ENCODE measurements around the gene TRAM2. TPM values are rescaled to one million over a fixed set of nuclear protein-coding genes. Genes with fewer than 3 reads are reported as not detected.
A peak's percentile ranks its signal among the peaks of the same experiment; 100 is the strongest.

TRAM2 gene
- total RNA-seq, 1 experiment from 2014 or later, result 21.2 TPM

- Mint-ChIP-seq H3K36me3 (ENCODE audit: insufficient read depth in 1 of 3, low read depth in 3 of 3) (no peaks in the 10 kb centered on the region; a peak in 1 of 7 replicates), H3K27me3 (ENCODE audit: low read depth) (peaks cover 3% of the 10 kb centered on the region; the same call in 1 of the 2 replicates), H3K4me3 (peak overlapping the region; percentile 79 to 93), H3K4me1 (peaks cover 62 to 64% of the 10 kb centered on the region in 2 experiments), H3K9me3 (no peaks in the 10 kb centered on the region; a peak in 1 of 5 replicates), H3K27ac (no peak overlapping the region)
- Histone ChIP-seq H3K27me3 (ENCODE audit: insufficient read depth, low read length) (no peaks in the 10 kb centered on the region), H3K27ac (ENCODE audit: insufficient read length, low read depth, low read length) (no peak overlapping the region), H4K5ac (ENCODE audit: insufficient read length, low read depth, low read length) (no peak overlapping the region), H3K79me2 (ENCODE audit: insufficient read depth, low read length) (peaks cover 8% of the 10 kb centered on the region; the same call in 1 of the 2 replicates), H4K20me1 (ENCODE audit: control insufficient read depth, insufficient read depth, insufficient read length) (peaks cover 2% of the 10 kb centered on the region), H2BK20ac (ENCODE audit: low read depth, low read length, poor library complexity, severe bottlenecking) (no peak overlapping the region), H3K4me1 (ENCODE audit: insufficient read depth, low read length) (peaks cover 24% of the 10 kb centered on the region), H3K79me1 (ENCODE audit: insufficient read depth, low read depth, low read length, poor library complexity, severe bottlenecking) (peaks cover 8% of the 10 kb centered on the region), H2BK15ac (ENCODE audit: low read depth, low read length) (no peak overlapping the region), H2BK12ac (ENCODE audit: insufficient read length, low read depth, low read length) (no peak overlapping the region), H4K8ac (replicated peaks; ENCODE audit: insufficient read length, low read depth, low read length) (no peak overlapping the region), H2AK5ac (ENCODE audit: insufficient read length, low read length) (no peak overlapping the region), H3K23me2 (ENCODE audit: insufficient read length, low read depth, low read length, poor library complexity, severe bottlenecking) (peaks cover 12% of the 10 kb centered on the region), H3K9me3 (ENCODE audit: control insufficient read depth, low read depth, low read length) (no peaks in the 10 kb centered on the region), H3K4me2 (ENCODE audit: insufficient read depth, insufficient read length, low read length) (no peak overlapping the region), H3K14ac (ENCODE audit: insufficient read depth, low read length) (no peak overlapping the region), H3T11ph (ENCODE audit: low read length) (no peak overlapping the region), H2AFZ (ENCODE audit: low read length) (no peak overlapping the region), H3K56ac (ENCODE audit: insufficient read length, low read depth, low read length) (no peak overlapping the region), H2BK5ac (ENCODE audit: insufficient read length, low read length) (no peak overlapping the region), H3K4ac (ENCODE audit: low read depth, low read length) (no peak overlapping the region), H3K18ac (ENCODE audit: insufficient read length, low read depth, low read length) (no peak overlapping the region), H4K91ac (ENCODE audit: insufficient read length, low read depth, low read length) (no peak overlapping the region), H2BK120ac (ENCODE audit: low read depth, low read length, poor library complexity, severe bottlenecking) (no peak overlapping the region), H3K9ac (ENCODE audit: extremely low read depth, insufficient read length, low read length) (no peak overlapping the region), H3K23ac (ENCODE audit: insufficient read length, low read depth, low read length) (no peak overlapping the region)
- no CpG with 5 or more reads among the region's 13 CpGs for WGBS (ENCODE audit: extremely low coverage, insufficient read length, low lambda C conversion rate)
- no peak for TF ChIP-seq CTCF (conservative IDR thresholded peaks at IDR 0.05)
- no peak for DNase-seq
Measured at GRCh38 chr6:52574709-52575501, 2.0 kb downstream of the TRAM2 start.

All from H9 (cell line).